GM19324 (cell line): ENCODE data around the gene ZNF490.
"Not testable (repeated sequence)": the region's sequence is repeated elsewhere in the genome, so short reads cannot be mapped to it uniquely, and the experiment has no call there.

Experiments used
- ATAC-seq: cut with Tn5 transposase; IDR thresholded peaks from one replicate; pipeline ENCODE4 v1.9.1; 2021; ENCODE audit warnings: mild to moderate bottlenecking, moderate library complexity; ENCODE audit not compliant: unreplicated experiment, low FRiP score

ZNF490 gene

GRCh38 chr19:12610540-12611360, at the start of gene ZNF490, which contains the start of gene ZNF791:
Gene ZNF490 (minus strand): TSS chr19:12610813. CDS start chr19:12610680, 133 bp downstream.
Gene ZNF791 (plus strand): TSS chr19:12610920. CDS start chr19:12611080, 160 bp downstream.
- peak; percentile 78 for ATAC-seq

- no peak for ATAC-seq
Observed at GRCh38 chr19:12657966-12658365, 47.4 kb upstream of the ZNF490 start.

GRCh38 chr19:12656899-12657571, 46.4 kb upstream of the ZNF490 start:
- no peak for ATAC-seq

GRCh38 chr19:12655546-12655945, 44.9 kb upstream of the ZNF490 start:
- no peak for ATAC-seq

- ATAC-seq: no peak
Observed at GRCh38 chr19:12652219-12652618, 41.6 kb upstream of the ZNF490 start.

- no peak for ATAC-seq
Observed at GRCh38 chr19:12649941-12650340, 39.3 kb upstream of the ZNF490 start.

GRCh38 chr19:12648088-12648487, 37.5 kb upstream of the ZNF490 start:
- ATAC-seq: no peak

- ATAC-seq: no peak
Observed at GRCh38 chr19:12647490-12648071, 37.0 kb upstream of the ZNF490 start.

- ATAC-seq: no peak
Observed at GRCh38 chr19:12647047-12647446, 36.4 kb upstream of the ZNF490 start.

GRCh38 chr19:12646551-12646950, 35.9 kb upstream of the ZNF490 start:
- ATAC-seq: no peak

- ATAC-seq: not testable (repeated sequence)
Observed at GRCh38 chr19:12643716-12644115, 33.1 kb upstream of the ZNF490 start.

- no peak for ATAC-seq
Observed at GRCh38 chr19:12642506-12642905, 31.9 kb upstream of the ZNF490 start.

- ATAC-seq: no peak
Observed at GRCh38 chr19:12641456-12641855, 30.8 kb upstream of the ZNF490 start.

GRCh38 chr19:12639901-12640613, 29.4 kb upstream of the ZNF490 start:
- ATAC-seq: no peak

- no peak for ATAC-seq
Observed at GRCh38 chr19:12638611-12639182, 28.1 kb upstream of the ZNF490 start.

GRCh38 chr19:12636631-12637030, 26.0 kb upstream of the ZNF490 start:
- no peak for ATAC-seq

GRCh38 chr19:12629215-12629614, 18.6 kb upstream of the ZNF490 start:
- no peak for ATAC-seq

- ATAC-seq: no peak
Observed at GRCh38 chr19:12628040-12629022, 17.7 kb upstream of the ZNF490 start.

GRCh38 chr19:12626958-12627357, 16.3 kb upstream of the ZNF490 start:
- no peak for ATAC-seq
